Endodermal cell (in vitro differentiated cells): Measurements from ENCODE around the gene ANKS1B. TPM values are rescaled to one million over a fixed set of nuclear protein-coding genes. Genes with fewer than 3 reads are reported as not detected.

Source experiments
- DNase-seq: peaks from one replicate; pipeline ENCODE4 v3.0.0-alpha.2; 2017
- H3K27ac ChIP-seq: 2 replicates; pipeline ENCODE4 v1.5.1; 2013; ENCODE audit warnings: mild to moderate bottlenecking, low read depth, low read length, moderate library complexity
- H3K27me3 ChIP-seq: 2 replicates; pipeline ENCODE4 v1.6.1; 2013; ENCODE audit warnings: mild to moderate bottlenecking, low read length, moderate library complexity; ENCODE audit not compliant: insufficient read depth, control insufficient read depth, poor library complexity, severe bottlenecking
- H3K36me3 ChIP-seq: 2 replicates; pipeline ENCODE4 v1.7.0; 2013; ENCODE audit warnings: mild to moderate bottlenecking, low read length, moderate library complexity; ENCODE audit not compliant: control insufficient read depth, insufficient read depth
- H3K4me1 ChIP-seq: one replicate; pipeline ENCODE4 v1.7.0; 2013; ENCODE audit warnings: low read length; ENCODE audit not compliant: control insufficient read depth, insufficient read depth
- H3K4me3 ChIP-seq: 2 replicates; pipeline ENCODE4 v1.5.1; 2013; ENCODE audit warnings: mild to moderate bottlenecking, low read length, moderate library complexity
- H3K9ac ChIP-seq: 2 replicates; pipeline ENCODE4 v1.6.1; 2013; ENCODE audit warnings: mild to moderate bottlenecking, low read length, moderate library complexity; ENCODE audit not compliant: poor library complexity, severe bottlenecking; ENCODE audit errors: extremely low read depth
- H3K9me3 ChIP-seq: 2 replicates; pipeline ENCODE4 v1.6.1; 2013; ENCODE audit warnings: mild to moderate bottlenecking, low read length, moderate library complexity; ENCODE audit not compliant: control insufficient read depth
- H3K27ac Mint-ChIP-seq: 2 replicates; pipeline ENCODE4 v1.8.0; 2020; ENCODE audit warnings: mixed read lengths
- H3K27me3 Mint-ChIP-seq: 2 replicates; pipeline ENCODE4 v1.8.0; 2021; ENCODE audit warnings: mild to moderate bottlenecking, mixed read lengths; ENCODE audit not compliant: insufficient read depth
- H3K36me3 Mint-ChIP-seq: 2 replicates; pipeline ENCODE4 v1.8.0; 2020; ENCODE audit warnings: low read depth, mixed read lengths
- H3K4me1 Mint-ChIP-seq: 2 replicates; pipeline ENCODE4 v1.8.0; 2020; ENCODE audit warnings: mixed read lengths
- H3K4me3 Mint-ChIP-seq: 2 replicates; pipeline ENCODE4 v1.8.0; 2020; ENCODE audit warnings: mild to moderate bottlenecking, moderate library complexity, mixed read lengths
- H3K9me3 Mint-ChIP-seq: 2 replicates; pipeline ENCODE4 v1.8.0; 2020; ENCODE audit warnings: mild to moderate bottlenecking, mixed read lengths
- CTCF ChIP-seq: fragments of 200-600 bp; sonication (generic); conservative IDR thresholded peaks from 2 replicates; pipeline ENCODE4 v1.5.0; 2021; ENCODE audit warnings: antibody characterized with exemption, mild to moderate bottlenecking
- WGBS, 2 experiments: methylation state at CpG; one replicate each; pipeline versions ENCODE4 v1.1.5 to v1.1.7; 2013; ENCODE audit warnings: missing lambda C conversion rate in 2 of 2, mixed read lengths in 1 of 2; ENCODE audit not compliant: insufficient coverage in 1 of 2, insufficient read length in 1 of 2; 5-methylcytosine and 5-hydroxymethylcytosine counted together
- total RNA-seq, 2 donors: library from RNA; stranded (reverse); fragmentation: NEBNext Ultra II Directional in 1 of 2; extraction: Animal tissue kit (Norgen Biotek cat#: 25700) in 1 of 2; gene quantifications; 2 replicates in 1 of 2; 3 replicates in 1 of 2; pipeline ENCODE4 v1.2.1, GENCODE V29; 2021

ANKS1B gene
- total RNA-seq, 2 donors from 2014 or later: 28.5 to 65.8 TPM

GRCh38 chr12:99521664-99522063 is 463.1 kb downstream of the ANKS1B start:
- Histone ChIP-seq H3K36me3 (no peaks in the 10 kb centered on the region), H3K27me3 (no peaks in the 10 kb centered on the region), H3K27ac (no peak overlapping the region), H3K9ac (no peak overlapping the region), H3K9me3 (peaks cover 11% of the 10 kb centered on the region), H3K4me3 (no peak overlapping the region), H3K4me1 (peaks cover 4% of the 10 kb centered on the region)
- 87 to 94% methylated on average over 2 to 3 of the region's 3 CpGs for WGBS, 2 experiments
- H3K9me3 Mint-ChIP-seq: peaks cover 5% of the 10 kb centered on the region
- H3K4me3 Mint-ChIP-seq: no peak overlapping the region
- DNase-seq: peak; percentile 61
- peaks cover 7% of the 10 kb centered on the region for H3K4me1 Mint-ChIP-seq
- no peaks in the 10 kb centered on the region for H3K36me3 Mint-ChIP-seq
- H3K27ac Mint-ChIP-seq: no peak overlapping the region
- H3K27me3 Mint-ChIP-seq: no peaks in the 10 kb centered on the region
- no peak for TF ChIP-seq CTCF

- H3K27me3 ChIP-seq: no peaks in the 10 kb centered on the region
- H3K27me3 Mint-ChIP-seq: no peaks in the 10 kb centered on the region
- H3K27ac ChIP-seq: no peak overlapping the region
- no peaks in the 10 kb centered on the region for H3K36me3 ChIP-seq
- no peak for DNase-seq
- no peaks in the 10 kb centered on the region for H3K4me1 Mint-ChIP-seq
- H3K27ac Mint-ChIP-seq: no peak overlapping the region
- no peaks in the 10 kb centered on the region for H3K36me3 Mint-ChIP-seq
- H3K9me3 Mint-ChIP-seq: peaks cover 18% of the 10 kb centered on the region
- H3K4me3 ChIP-seq: no peak overlapping the region
- 100% methylated on average over 1 of the region's 2 CpGs; no CpG with 5 or more reads in 1 of the 2 experiments for WGBS, 2 experiments
- no peak overlapping the region for H3K4me3 Mint-ChIP-seq
- H3K9ac ChIP-seq: no peak overlapping the region
- peaks cover 21% of the 10 kb centered on the region for H3K9me3 ChIP-seq
- no peaks in the 10 kb centered on the region for H3K4me1 ChIP-seq
- TF ChIP-seq CTCF: no peak
Observed at GRCh38 chr12:99513066-99513465, 471.7 kb downstream of the ANKS1B start.

GRCh38 chr12:99505805-99506204 is 478.9 kb downstream of the ANKS1B start:
- H3K36me3 ChIP-seq: no peaks in the 10 kb centered on the region
- H3K4me1 ChIP-seq: no peaks in the 10 kb centered on the region
- TF ChIP-seq CTCF: no peak
- peaks cover 12% of the 10 kb centered on the region for H3K9me3 ChIP-seq
- no peaks in the 10 kb centered on the region for H3K27me3 ChIP-seq
- no peaks in the 10 kb centered on the region for H3K4me1 Mint-ChIP-seq
- no peak overlapping the region for H3K4me3 Mint-ChIP-seq
- no peak overlapping the region for H3K9ac ChIP-seq
- H3K36me3 Mint-ChIP-seq: peaks cover 2% of the 10 kb centered on the region
- WGBS, 2 experiments: 92 to 100% methylated on average over 1 to 3 of the region's 3 CpGs
- H3K9me3 Mint-ChIP-seq: peaks cover 12% of the 10 kb centered on the region
- no peak overlapping the region for H3K27ac Mint-ChIP-seq
- no peaks in the 10 kb centered on the region for H3K27me3 Mint-ChIP-seq
- DNase-seq: no peak
- no peak overlapping the region for H3K4me3 ChIP-seq
- H3K27ac ChIP-seq: no peak overlapping the region
